SK-N-SH (cell line): Measurements from ENCODE around the gene MOB1B.

Source experiments
- EZH2phosphoT487 ChIP-seq: fragments of 200-600 bp; sonication (generic); IDR thresholded peaks from 2 replicates; pipeline ENCODE4 v1.6.1; 2017; ENCODE audit warnings: low read depth, mixed run types, mild to moderate bottlenecking, antibody characterized with exemption, moderate library complexity, borderline replicate concordance
- FOXM1 ChIP-seq: IDR thresholded peaks from 2 replicates; pipeline ENCODE4 v1.4.0; 2012; ENCODE audit warnings: low read depth, mild to moderate bottlenecking
- MAX ChIP-seq: IDR thresholded peaks from 2 replicates; pipeline ENCODE4 v1.4.0; 2012; ENCODE audit warnings: low read depth
- TF ChIP-seq, protein P1 (sequence below): IDR thresholded peaks from 2 replicates; pipeline ENCODE4 v1.4.0; 2012; ENCODE audit warnings: low read depth, borderline replicate concordance
- TF ChIP-seq, protein P2 (sequence below): IDR thresholded peaks from 2 replicates; pipeline ENCODE4 v1.6.1; 2012; ENCODE audit warnings: mild to moderate bottlenecking, low read depth, low read length, moderate library complexity
- TF ChIP-seq, protein P3 (sequence below): fragments of 200-600 bp; sonication (generic); IDR thresholded peaks from 2 replicates; pipeline ENCODE4 v1.6.1; 2017; ENCODE audit warnings: antibody characterized with exemption, mild to moderate bottlenecking, moderate library complexity

DNA sequence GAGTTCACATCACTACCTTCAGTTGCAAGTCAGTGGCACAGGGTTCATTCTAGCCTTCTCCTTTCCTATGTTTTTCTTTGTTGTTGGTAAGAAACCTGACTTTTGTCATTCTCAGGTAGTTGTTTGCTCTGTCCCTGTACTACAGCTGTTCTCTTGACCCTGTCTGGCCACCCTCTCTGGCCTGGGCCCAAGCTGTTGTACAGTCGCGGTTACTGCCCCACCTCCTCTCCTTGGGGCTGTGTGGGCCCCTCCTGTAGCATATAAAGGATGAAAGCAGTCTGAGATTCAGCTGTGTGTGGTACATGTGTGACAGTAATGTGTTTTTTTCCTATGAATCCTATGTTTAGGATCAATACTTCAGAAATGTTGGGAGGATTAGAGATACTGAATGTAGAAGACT lies 12.5 kb downstream of the MOB1B start:
- TF ChIP-seq, protein P1, sequence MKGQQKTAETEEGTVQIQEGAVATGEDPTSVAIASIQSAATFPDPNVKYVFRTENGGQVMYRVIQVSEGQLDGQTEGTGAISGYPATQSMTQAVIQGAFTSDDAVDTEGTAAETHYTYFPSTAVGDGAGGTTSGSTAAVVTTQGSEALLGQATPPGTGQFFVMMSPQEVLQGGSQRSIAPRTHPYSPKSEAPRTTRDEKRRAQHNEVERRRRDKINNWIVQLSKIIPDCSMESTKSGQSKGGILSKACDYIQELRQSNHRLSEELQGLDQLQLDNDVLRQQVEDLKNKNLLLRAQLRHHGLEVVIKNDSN, result no peak
- TF ChIP-seq, protein P2, sequence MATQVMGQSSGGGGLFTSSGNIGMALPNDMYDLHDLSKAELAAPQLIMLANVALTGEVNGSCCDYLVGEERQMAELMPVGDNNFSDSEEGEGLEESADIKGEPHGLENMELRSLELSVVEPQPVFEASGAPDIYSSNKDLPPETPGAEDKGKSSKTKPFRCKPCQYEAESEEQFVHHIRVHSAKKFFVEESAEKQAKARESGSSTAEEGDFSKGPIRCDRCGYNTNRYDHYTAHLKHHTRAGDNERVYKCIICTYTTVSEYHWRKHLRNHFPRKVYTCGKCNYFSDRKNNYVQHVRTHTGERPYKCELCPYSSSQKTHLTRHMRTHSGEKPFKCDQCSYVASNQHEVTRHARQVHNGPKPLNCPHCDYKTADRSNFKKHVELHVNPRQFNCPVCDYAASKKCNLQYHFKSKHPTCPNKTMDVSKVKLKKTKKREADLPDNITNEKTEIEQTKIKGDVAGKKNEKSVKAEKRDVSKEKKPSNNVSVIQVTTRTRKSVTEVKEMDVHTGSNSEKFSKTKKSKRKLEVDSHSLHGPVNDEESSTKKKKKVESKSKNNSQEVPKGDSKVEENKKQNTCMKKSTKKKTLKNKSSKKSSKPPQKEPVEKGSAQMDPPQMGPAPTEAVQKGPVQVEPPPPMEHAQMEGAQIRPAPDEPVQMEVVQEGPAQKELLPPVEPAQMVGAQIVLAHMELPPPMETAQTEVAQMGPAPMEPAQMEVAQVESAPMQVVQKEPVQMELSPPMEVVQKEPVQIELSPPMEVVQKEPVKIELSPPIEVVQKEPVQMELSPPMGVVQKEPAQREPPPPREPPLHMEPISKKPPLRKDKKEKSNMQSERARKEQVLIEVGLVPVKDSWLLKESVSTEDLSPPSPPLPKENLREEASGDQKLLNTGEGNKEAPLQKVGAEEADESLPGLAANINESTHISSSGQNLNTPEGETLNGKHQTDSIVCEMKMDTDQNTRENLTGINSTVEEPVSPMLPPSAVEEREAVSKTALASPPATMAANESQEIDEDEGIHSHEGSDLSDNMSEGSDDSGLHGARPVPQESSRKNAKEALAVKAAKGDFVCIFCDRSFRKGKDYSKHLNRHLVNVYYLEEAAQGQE, result no peak
- TF ChIP-seq EZH2phosphoT487 (no peak), MAX (no peak), FOXM1 (no peak)
- TF ChIP-seq, protein P3, sequence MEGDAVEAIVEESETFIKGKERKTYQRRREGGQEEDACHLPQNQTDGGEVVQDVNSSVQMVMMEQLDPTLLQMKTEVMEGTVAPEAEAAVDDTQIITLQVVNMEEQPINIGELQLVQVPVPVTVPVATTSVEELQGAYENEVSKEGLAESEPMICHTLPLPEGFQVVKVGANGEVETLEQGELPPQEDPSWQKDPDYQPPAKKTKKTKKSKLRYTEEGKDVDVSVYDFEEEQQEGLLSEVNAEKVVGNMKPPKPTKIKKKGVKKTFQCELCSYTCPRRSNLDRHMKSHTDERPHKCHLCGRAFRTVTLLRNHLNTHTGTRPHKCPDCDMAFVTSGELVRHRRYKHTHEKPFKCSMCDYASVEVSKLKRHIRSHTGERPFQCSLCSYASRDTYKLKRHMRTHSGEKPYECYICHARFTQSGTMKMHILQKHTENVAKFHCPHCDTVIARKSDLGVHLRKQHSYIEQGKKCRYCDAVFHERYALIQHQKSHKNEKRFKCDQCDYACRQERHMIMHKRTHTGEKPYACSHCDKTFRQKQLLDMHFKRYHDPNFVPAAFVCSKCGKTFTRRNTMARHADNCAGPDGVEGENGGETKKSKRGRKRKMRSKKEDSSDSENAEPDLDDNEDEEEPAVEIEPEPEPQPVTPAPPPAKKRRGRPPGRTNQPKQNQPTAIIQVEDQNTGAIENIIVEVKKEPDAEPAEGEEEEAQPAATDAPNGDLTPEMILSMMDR, result no peak
